GM19455 (cell line): ENCODE results near the gene DYRK1A.

Experiments used
- ATAC-seq: cut with Tn5 transposase; IDR thresholded peaks from one replicate; pipeline ENCODE4 v1.9.1; 2021; ENCODE audit not compliant: unreplicated experiment

Gene DYRK1A

DNA sequence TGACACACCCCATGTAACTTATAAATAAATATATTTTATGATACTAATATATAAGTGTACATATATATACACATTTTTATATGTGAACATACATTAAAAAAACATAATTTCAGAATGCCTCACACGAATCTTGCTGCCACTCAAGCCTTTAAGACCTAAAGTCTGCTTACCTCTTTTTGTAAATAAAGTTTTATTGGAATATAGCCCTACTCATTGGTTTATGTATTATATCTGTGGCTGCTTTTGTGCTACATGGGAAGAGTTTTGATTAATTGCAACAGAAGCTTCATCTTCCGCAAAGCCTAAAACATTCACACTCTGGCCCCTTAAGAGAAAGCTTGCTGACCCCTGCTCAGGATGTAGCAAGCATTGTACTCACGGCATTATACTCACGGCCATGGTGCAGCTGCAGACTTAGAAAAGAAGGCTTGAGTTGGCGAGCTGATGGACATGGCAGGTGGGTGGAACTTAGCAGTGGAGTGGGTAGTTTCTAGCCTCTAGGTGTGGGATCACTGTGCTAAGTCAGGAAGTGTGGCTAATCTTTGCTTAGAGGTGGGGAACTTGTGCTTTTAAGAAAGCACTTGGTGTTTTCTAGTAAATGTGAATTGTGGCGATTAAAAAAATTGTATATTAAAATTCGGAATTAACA is 80.8 kb downstream of the DYRK1A start:
- ATAC-seq = no peak

DNA sequence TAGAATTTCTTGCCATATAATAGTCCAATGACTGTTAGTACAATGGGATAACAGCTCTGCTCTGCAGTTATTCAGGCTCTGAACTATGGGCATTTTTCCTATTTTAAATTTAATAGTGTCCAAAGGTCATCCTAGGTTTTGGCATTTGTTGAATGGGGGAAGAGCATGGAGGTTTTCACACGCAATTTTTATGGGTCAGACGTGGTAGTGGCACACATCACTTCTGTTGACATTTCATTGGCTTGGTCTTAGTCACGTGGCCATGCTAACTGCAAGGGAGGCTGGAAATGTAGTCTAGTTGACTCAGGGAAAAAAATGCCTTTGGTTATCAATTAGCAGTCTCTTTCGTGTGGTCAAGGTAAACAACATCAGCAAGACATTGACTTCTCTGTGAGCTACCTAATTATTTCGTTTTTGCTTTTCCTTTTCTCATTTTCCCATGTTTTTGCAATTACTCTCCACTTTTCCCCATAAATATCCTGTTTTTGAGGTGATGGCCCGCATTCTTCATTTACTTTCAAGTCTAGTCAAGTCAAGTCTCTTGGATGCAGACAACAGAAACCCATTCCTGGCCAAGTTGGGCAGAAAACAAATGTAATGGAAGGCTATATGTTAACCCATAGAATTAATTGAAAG is 82.8 kb downstream of the DYRK1A start:
- no peak for ATAC-seq

DNA sequence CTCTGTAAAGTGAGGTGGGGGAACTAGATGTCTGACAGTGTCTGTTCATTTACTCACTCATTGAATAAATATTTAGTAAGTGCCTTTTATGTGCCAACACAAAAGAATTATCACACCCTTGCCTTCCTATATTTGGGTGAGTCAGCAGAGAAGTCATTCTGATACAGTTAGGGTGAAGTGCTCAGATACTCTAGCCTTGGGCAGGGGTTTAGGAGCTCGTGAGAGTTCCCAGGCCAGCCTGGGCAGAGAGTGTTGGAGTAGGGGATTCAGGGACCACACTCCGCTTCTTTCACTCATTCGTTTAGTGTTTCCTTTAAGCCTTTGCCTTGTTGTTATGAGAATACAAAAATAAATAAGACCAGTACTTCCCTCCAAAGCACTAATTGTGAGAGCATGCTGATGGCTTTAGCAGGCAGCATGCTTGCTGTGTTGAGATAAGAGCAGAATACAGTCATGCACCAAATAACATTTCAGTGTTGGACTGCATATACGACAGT is 83.9 kb downstream of the DYRK1A start:
- no peak for ATAC-seq

DNA sequence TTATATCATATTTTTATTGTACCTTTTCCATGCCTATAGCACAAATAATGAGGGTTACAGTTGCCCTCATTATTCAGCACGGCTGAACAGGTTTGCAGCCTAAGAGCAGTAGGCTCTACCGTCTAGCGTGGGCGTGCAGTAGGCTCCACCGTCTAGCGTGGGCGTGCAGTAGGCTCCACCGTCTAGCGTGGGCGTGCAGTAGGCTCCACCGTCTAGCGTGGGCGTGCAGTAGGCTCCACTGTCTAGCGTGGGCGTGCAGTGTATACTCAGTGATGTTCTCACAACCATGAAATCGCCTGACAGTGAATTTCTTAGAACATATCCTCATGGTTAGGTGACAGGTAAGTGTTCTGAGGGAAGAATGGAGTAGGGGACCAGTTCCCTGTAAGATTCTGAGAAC is 84.9 kb downstream of the DYRK1A start:
- no peak for ATAC-seq

DNA sequence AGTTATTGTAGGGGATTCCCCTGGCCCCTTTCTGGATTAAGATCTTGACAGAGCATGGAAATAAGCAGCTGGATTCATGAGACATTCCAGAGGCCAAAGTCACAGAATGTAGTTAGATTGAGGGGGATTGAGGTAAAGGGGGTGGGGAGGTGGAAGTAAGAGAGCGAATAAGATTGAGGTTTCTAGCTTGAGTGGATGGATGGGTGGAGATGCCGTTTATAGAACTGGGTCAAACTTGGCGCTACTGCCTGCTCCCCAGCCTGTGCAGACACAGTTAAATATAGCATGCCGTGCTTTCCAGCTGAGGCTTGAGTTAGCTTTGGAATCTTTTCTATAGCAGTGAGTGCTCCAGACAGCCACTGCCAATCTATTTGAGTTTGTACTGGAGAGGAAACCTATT is 85.7 kb downstream of the DYRK1A start:
- ATAC-seq = no peak

DNA sequence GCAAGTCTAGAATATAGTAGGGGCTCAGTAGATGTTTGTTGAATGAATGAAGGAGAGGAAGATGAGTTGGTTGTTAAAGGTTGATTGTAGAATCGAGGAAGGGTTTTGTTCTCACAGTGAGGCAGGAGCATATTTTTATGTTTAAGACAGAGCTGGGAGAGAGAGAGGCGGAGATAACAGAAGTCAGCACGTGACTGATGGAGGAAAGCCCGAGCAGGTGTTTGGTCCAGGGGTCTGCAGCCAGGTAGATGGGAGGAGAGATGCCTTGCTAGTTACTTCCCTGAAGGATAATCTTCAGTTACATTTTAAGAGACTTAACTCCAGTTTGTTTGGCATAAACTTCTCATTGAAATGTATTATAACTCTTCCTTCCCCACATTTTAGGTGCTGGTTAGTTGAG is 86.8 kb downstream of the DYRK1A start:
- no peak for ATAC-seq

DNA sequence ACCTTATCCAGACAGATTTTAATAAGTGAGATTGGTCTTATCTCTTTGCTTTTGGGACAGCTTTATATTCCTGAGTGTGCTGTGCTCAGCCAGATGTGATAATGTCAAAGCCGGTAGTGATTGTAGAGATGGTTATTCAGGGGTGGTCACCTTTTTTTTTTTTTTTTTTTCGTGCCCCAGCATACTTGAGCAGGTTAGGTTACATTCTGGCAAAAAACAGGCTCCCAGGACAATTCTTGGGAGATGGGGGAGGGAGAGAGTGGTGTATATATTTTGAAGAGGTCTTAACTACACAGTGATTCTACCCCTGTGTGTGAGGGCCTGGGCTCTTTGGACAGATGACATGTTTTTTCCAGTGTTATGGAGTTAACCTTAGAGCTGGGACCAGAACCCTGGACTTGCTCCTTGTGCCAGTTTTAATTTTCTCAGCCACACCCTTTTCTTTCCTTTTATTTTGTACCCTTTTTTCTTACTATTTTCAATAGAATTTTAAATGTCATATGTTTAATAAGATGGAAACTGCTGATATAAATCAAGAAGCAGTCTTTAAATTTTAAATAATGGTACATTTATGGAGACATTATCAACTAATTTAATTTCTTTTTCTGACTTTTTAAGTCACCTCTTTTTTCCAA is 88.4 kb downstream of the DYRK1A start:
- no peak for ATAC-seq

DNA sequence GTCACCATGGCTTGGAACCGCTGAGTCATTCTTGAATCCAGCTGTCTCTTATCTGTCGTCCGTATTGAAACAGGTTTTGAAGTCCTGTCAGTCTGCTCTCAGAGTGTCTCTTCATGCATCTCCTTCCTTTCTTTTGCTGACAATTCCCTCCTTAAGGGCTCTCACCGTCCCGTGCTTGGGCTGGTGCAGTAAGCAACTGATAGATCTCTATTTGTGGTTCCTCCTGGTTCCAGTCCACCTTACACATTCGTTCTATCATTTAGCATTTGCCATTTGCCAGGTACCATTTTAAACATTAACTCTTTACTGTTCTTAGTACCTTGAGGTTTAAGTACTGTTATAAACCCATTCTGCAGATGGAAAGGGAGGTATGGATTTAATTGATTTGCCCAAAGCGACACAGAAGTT is 88.9 kb downstream of the DYRK1A start:
- ATAC-seq = no peak

DNA sequence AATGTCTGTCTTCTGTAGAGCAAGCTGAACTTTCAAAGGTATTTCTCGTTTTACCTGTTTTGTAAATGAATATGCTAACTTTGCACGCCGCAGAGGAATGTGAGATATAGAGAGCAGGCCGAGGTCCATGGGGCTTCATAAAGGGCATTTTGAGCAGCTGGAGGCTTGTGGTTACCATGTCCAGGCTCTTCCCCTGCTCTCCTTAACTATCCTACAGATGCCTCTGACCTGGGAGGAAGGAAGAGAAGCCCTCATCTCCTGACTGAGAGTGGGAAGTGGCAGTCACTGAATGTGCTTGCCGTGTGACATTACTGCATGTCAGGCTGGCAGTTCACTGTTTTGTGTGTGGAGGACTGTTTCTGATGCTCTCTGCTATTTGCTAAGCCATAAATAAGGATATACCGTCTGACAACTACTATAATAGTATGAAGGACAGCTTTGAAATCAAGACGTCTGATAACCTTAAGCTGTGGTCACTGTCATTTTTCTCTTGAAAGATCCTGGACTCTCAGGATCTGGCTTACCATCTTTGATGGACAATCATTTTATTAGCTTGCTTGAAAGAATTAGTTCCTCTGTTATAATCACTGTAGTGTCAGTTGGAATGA is 92.2 kb downstream of the DYRK1A start:
- ATAC-seq = no peak

- no peak for ATAC-seq
These were observed 93.0 kb downstream of the DYRK1A start for GRCh38 chr21:37459575-37459974.

GRCh38 chr21:37460196-37460595 is 93.6 kb downstream of the DYRK1A start:
- ATAC-seq = no peak

GRCh38 chr21:37461479-37461878 is 94.9 kb downstream of the DYRK1A start:
- no peak for ATAC-seq

DNA sequence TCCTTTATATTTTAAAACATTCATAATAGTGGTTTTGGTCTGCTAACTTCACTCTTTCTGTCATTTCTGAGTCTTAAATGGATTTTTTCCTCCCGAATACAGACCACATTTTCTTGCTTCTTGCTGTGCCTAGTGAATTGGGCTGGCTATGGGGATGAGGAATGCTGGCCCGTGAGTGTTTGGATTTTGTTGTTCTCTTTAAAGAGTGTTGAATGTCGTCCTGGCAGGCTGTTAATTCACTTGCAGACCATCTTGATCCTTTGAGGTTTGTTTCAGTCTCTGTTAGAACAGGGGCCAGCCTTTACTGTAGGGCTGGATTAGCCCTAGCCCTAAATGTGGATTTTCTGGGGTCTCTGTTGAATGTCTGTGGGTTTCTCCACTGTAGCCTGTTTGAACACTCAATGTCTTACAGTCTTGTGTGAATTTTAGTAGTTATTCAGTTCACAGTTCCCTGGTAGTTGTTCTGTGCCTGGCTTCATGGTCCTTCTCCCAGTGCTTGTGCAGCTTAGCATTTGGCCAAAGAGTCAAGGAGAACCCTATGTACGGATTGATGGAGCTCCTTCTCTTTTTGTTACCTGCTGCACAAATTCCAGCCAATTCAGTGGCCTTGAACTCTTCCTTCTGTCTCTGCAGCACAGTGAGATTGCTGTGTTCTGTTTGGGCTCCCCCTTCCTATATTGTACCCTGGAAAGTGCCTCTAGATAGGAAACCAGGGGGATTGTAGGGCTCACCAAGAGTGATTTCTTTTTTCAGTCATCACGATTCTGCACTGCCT is 95.7 kb downstream of the DYRK1A start:
- no peak for ATAC-seq

GRCh38 chr21:37463083-37463801 is 96.7 kb downstream of the DYRK1A start:
- no peak for ATAC-seq

GRCh38 chr21:37467082-37467481 is 100.5 kb downstream of the DYRK1A start:
- no peak for ATAC-seq

GRCh38 chr21:37468909-37469308 is 102.3 kb downstream of the DYRK1A start:
- no peak for ATAC-seq

DNA sequence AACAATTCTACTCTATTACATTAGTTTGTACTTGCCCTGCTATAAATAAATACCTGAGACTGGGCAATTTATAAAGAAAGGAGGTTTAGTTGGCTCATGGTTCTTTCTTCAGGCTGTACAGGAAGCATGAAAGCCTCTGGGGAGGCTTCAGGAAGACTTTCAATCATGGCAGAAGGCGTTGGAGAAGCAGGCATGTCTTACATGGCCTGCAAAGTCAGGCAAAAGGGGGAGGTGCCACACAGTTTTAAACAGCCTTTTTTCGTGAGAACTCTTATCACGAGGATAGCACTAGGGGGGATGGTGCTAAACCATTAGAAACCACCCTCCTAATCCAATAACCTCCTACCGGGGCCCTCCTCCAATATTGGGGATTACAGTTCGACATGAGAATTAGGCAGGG is 102.9 kb downstream of the DYRK1A start:
- ATAC-seq = no peak

- ATAC-seq = no peak
These were observed 106.0 kb downstream of the DYRK1A start for GRCh38 chr21:37472581-37472980.

GRCh38 chr21:37473491-37473890 is 106.9 kb downstream of the DYRK1A start:
- ATAC-seq = no peak

DNA sequence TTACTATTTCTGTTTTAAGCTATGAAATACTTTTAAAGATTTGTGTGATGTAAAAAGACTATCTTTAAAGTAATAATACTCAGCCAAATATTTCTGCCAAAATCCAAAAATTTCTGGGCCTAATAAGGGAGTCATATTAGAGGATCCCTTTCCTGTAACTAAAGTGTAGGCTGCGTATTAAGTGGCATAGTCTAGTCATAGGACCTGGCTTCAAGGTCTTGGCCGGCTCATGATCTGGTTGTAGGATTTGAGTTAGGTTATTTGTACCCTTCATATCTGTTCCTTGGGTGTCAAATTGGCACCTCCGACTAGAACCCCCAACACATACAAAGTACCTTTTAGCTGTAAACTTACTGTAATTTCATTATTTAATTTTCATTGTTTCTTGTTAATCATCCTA is 107.8 kb downstream of the DYRK1A start:
- ATAC-seq = no peak
